Breast epithelium (tissue), 4 donors: ENCODE data around the gene CDK5RAP3. TPM values are rescaled to one million over a fixed set of nuclear protein-coding genes. Genes with fewer than 3 reads are reported as not detected.

Source experiments
- DNase-seq, 2 donors: peaks; one replicate each; pipeline ENCODE4 v3.0.0-alpha.2; 2019; ENCODE audit warnings: low spot score in 2 of 2
- H3K27ac ChIP-seq, 2 donors: fragments of 200-600 bp; sonication (generic) in 1 of 2; one replicate each; pipeline ENCODE4 v1.5.1; 2016 to 2019; ENCODE audit warnings: mild to moderate bottlenecking in 1 of 2
- H3K27me3 ChIP-seq, 2 donors: fragments of 200-600 bp; sonication (generic) in 1 of 2; one replicate each; pipeline versions ENCODE4 v1.5.1 to v1.6.0; 2017 to 2019; ENCODE audit warnings: control low read depth in 1 of 2, mild to moderate bottlenecking in 1 of 2
- H3K36me3 ChIP-seq: fragments of 200-600 bp; one replicate; pipeline ENCODE4 v1.5.1; 2019
- H3K4me1 ChIP-seq, 2 donors: fragments of 200-600 bp; sonication (generic); one replicate each; pipeline ENCODE4 v1.5.1; 2016 to 2019; ENCODE audit warnings: control low read depth in 1 of 2
- H3K4me3 ChIP-seq, 3 donors: fragments of 200-600 bp; sonication (generic); 1 replicate in 2 of 3; 2 replicates in 1 of 3; pipeline ENCODE4 v1.5.1; 2016 to 2019; ENCODE audit warnings: mild to moderate bottlenecking in 3 of 3, moderate library complexity in 2 of 3
- H3K9me3 ChIP-seq, 2 donors: fragments of 200-600 bp; sonication (generic) in 1 of 2; one replicate each; pipeline ENCODE4 v1.5.1; 2016 to 2019; ENCODE audit warnings: control low read depth in 1 of 2
- POLR2A ChIP-seq: fragments of 450-650 bp; IDR thresholded peaks from one replicate; pipeline ENCODE4 v1.6.1; 2016; ENCODE audit warnings: antibody characterized with exemption, mild to moderate bottlenecking, moderate library complexity
- POLR2AphosphoS5 ChIP-seq, 3 donors: sonication (generic); formaldehyde crosslinking; IDR thresholded peaks; one replicate each; pipeline ENCODE4 v1.6.1; 2017; ENCODE audit warnings: antibody characterized with exemption in 3 of 3
- intact Hi-C: fragments of 100-400 bp; cut with DNase I; formaldehyde crosslinking; loops from one replicate; pipeline ENCODE4 v1.15.1; 2023; ENCODE audit warnings: low total_unique reads
- total RNA-seq, 3 donors: library from RNA; depleted of rRNA; stranded (reverse); fragments of >200 nt; gene quantifications; one replicate each; pipeline ENCODE4 v1.1.0, GENCODE V29; 2016
- TF ChIP-seq, protein P1 (sequence below), 3 donors: fragments of 450-650 bp; IDR thresholded peaks; one replicate each; pipeline ENCODE4 v1.5.1; 2016 to 2017; ENCODE audit warnings: antibody characterized with exemption in 3 of 3, mild to moderate bottlenecking in 3 of 3, moderate library complexity in 3 of 3

The CDK5RAP3 gene
- total RNA-seq, 3 donors from 2014 or later = 121 to 198 (median 183) TPM

DNA sequence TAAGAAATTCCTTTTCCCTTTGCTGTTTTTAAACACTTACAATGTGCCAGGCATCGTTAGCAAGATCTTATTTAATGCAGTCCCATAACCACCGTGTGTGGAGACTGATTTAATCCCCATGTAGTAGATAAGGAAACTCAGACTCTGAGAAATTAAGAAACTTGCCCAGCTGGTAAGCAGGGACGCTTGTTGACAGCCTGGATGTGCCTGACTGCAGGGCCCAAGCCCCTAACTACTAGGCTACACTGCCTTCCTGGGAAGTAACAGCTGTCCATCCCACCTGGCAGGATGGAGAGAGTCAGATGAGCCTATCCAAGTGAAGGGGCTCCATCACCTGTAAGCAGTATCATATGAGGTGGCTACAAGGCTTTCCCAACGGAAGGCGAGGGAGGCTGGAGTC, 23.1 kb downstream of the CDK5RAP3 start:
- no peak overlapping the region for H3K4me3 ChIP-seq
- no peaks in the 10 kb centered on the region for H3K4me1 ChIP-seq
- no peak overlapping the region for H3K27ac ChIP-seq
- no peaks in the 10 kb centered on the region for H3K27me3 ChIP-seq
- H3K9me3 ChIP-seq = no peaks in the 10 kb centered on the region
- H3K36me3 ChIP-seq = no peaks in the 10 kb centered on the region
- no peak for TF ChIP-seq POLR2AphosphoS5 (IDR thresholded peaks at IDR 0.05)
- intact Hi-C loops = no loop called here
- no peak for DNase-seq

DNA sequence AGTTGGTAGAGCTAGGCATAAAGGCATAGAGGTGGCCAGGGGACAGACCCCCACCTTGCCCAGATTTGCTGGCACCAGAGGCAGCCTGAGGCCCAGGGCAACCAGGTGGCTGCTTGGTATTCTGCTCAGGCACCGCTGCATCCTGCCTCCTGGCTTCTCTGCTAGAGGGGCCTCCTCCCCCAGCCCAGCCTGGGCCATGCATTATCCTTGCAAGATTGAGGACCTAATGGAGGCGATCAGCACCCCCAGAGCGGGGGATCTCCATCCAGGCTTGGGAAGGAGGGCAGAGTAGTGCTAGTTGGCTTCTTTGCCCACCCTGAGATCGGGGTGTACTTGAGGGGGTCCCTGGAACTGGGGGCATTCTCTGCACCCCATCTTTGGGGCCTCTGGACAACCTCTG, 23.8 kb downstream of the CDK5RAP3 start:
- Histone ChIP-seq H3K27me3 (no peaks in the 10 kb centered on the region), H3K4me1 (no peaks in the 10 kb centered on the region), H3K36me3 (no peaks in the 10 kb centered on the region), H3K27ac (no peak overlapping the region), H3K9me3 (no peaks in the 10 kb centered on the region), H3K4me3 (no peak overlapping the region)
- intact Hi-C loops = no loop called here
- TF ChIP-seq, protein P1, sequence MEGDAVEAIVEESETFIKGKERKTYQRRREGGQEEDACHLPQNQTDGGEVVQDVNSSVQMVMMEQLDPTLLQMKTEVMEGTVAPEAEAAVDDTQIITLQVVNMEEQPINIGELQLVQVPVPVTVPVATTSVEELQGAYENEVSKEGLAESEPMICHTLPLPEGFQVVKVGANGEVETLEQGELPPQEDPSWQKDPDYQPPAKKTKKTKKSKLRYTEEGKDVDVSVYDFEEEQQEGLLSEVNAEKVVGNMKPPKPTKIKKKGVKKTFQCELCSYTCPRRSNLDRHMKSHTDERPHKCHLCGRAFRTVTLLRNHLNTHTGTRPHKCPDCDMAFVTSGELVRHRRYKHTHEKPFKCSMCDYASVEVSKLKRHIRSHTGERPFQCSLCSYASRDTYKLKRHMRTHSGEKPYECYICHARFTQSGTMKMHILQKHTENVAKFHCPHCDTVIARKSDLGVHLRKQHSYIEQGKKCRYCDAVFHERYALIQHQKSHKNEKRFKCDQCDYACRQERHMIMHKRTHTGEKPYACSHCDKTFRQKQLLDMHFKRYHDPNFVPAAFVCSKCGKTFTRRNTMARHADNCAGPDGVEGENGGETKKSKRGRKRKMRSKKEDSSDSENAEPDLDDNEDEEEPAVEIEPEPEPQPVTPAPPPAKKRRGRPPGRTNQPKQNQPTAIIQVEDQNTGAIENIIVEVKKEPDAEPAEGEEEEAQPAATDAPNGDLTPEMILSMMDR (IDR thresholded peaks at IDR 0.05) = no peak
- no peak for TF ChIP-seq POLR2A
- no peak for DNase-seq

DNA sequence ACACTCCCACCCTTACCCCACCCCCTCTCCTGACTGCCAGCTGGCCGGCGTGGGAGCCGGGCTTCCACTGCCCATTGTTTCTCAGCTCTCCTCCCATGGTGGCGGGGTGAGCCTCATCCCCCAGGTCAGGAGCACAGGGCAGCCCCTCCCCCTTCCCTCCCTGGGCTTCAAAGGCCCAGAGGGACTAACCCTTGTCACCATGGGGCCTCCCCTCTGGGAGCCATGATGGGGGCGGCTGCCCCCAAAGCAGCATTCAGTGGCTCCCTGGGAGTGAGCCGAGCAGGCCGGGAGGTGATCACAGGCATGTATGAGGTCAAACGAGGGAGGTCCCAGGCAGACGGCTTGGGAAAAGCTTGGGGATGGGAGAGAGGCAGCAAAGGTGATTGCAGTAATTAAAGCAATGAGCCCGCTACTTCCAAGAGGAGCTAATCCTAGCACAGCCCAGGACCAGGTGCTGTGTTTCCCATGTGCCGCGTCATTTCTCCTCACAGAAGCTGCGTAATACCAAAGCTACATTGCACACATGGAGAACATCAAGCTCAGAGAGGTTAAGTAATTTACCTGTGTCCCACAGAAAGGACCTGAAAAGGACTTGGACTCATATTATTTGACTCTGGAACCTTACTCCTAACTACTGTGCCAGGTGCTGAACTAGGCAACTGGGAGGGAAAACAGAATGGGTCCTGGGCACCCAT, 24.5 kb downstream of the CDK5RAP3 start:
- Histone ChIP-seq H3K9me3 (no peaks in the 10 kb centered on the region), H3K4me3 (no peak overlapping the region), H3K27me3 (no peaks in the 10 kb centered on the region), H3K4me1 (no peaks in the 10 kb centered on the region), H3K36me3 (no peaks in the 10 kb centered on the region), H3K27ac (no peak overlapping the region)
- TF ChIP-seq, protein P1 (IDR thresholded peaks at IDR 0.05) = no peak
- TF ChIP-seq POLR2AphosphoS5 (IDR thresholded peaks at IDR 0.05) = no peak
- TF ChIP-seq POLR2A = no peak
- intact Hi-C loops = no loop called here
- no peak for DNase-seq

DNA sequence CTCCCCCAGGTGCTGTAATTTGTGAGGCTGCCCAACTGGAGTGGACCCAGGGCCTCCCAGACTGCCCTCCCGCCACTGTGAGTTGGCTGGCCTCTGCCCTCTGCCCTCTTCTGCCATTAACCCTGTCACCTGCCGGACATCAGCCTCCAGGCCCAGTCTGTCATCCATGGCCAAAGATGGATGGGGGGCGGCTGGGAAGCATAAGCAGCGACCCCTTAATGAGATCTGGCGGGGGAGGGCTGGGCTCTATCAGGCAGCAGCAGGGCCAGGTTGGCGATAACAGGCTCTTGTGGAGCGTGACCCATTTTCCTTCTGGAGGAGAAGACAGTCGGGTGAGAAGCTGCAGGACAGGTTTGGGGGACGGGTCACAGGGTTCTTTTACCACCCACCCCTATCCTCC, 25.3 kb downstream of the CDK5RAP3 start:
- DNase-seq = no peak
- Histone ChIP-seq H3K27me3 (no peaks in the 10 kb centered on the region), H3K9me3 (no peaks in the 10 kb centered on the region), H3K4me3 (no peak overlapping the region), H3K27ac (no peak overlapping the region), H3K4me1 (no peaks in the 10 kb centered on the region), H3K36me3 (no peaks in the 10 kb centered on the region)
- TF ChIP-seq, protein P1 (IDR thresholded peaks at IDR 0.05) = no peak
- no peak for TF ChIP-seq POLR2A
- TF ChIP-seq POLR2AphosphoS5 (IDR thresholded peaks at IDR 0.05) = no peak
- intact Hi-C loops = no loop called here

DNA sequence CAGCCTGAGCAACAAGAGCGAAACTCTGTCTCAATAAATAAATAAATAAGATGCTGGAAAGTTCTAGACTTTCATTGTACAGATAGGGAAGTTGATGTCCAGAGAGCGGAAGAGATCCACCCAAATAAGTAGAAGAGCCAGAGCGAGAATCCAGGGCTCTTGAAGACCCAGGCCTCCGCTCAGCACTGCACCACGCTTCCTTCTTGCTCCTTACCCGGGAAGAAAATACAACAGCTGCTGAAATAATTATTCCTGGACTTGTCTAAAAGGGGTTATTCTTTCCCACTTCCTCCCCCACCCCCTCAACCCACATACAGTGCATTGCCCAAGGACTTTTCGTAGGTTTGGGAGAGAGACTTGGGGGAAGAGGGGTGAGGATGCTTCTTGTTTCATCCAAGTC, 26.7 kb downstream of the CDK5RAP3 start:
- intact Hi-C loops = no loop called here
- DNase-seq = no peak
- no peaks in the 10 kb centered on the region for H3K9me3 ChIP-seq
- H3K27ac ChIP-seq = no peak overlapping the region
- no peaks in the 10 kb centered on the region for H3K4me1 ChIP-seq
- no peak for TF ChIP-seq POLR2AphosphoS5 (IDR thresholded peaks at IDR 0.05)
- TF ChIP-seq, protein P1 (IDR thresholded peaks at IDR 0.05) = no peak
- TF ChIP-seq POLR2A = no peak
- no peak overlapping the region for H3K4me3 ChIP-seq
- H3K36me3 ChIP-seq = no peaks in the 10 kb centered on the region
- H3K27me3 ChIP-seq = no peaks in the 10 kb centered on the region
